GM12891 (cell line): ENCODE results near the gene ECSCR.

Experiments used
- PAX5 ChIP-seq: IDR thresholded peaks from 2 replicates; pipeline ENCODE4 v1.6.1; 2011; ENCODE audit warnings: low read length, moderate library complexity, mild to moderate bottlenecking; ENCODE audit not compliant: insufficient read depth, severe bottlenecking
- POLR2A ChIP-seq: IDR thresholded peaks from 2 replicates; pipeline ENCODE4 v1.6.1; 2011; ENCODE audit warnings: low read depth, low read length, control low read depth
- POLR2AphosphoS5 ChIP-seq: IDR thresholded peaks from 2 replicates; pipeline ENCODE4 v1.6.1; 2011; ENCODE audit warnings: low read depth, low read length, control low read depth
- POU2F2 ChIP-seq: IDR thresholded peaks from 2 replicates; pipeline ENCODE4 v1.6.1; 2011; ENCODE audit warnings: low read depth, mild to moderate bottlenecking, control low read depth, low read length, moderate library complexity
- SPI1 ChIP-seq: IDR thresholded peaks from 2 replicates; pipeline ENCODE4 v1.6.1; 2011; ENCODE audit warnings: low read depth, low read length, control low read depth
- TAF1 ChIP-seq: IDR thresholded peaks from 2 replicates; pipeline ENCODE4 v1.6.1; 2011; ENCODE audit warnings: low read depth, low read length, control low read depth

- no peak for TF ChIP-seq POLR2A
- no peak for TF ChIP-seq POLR2AphosphoS5
- TF ChIP-seq POU2F2: no peak
- TF ChIP-seq PAX5: no peak
- no peak for TF ChIP-seq TAF1
- TF ChIP-seq SPI1: no peak
Measured at GRCh38 chr5:139472386-139473030, 10.0 kb upstream of the ECSCR start.
